ENCODE results near the gene MS4A8. TPM values are rescaled to one million over a fixed set of nuclear protein-coding genes. Genes with fewer than 3 reads are reported as not detected.

Gene MS4A8
- total RNA-seq, 1 experiment from 2014 or later, result not detected

Other genes starting within 250 kb of the MS4A8 start
- gene MS4A1, start 243.8 kb upstream of the MS4A8 start, total RNA-seq (2022), result not detected in 2 replicates
- gene MS4A12, start 206.8 kb upstream of the MS4A8 start, total RNA-seq (2022), result not detected in 2 replicates
- gene MS4A13, start 184.2 kb upstream of the MS4A8 start, total RNA-seq (2022), result not detected in 2 replicates
- gene MS4A18, start 25.1 kb downstream of the MS4A8 start, total RNA-seq (2022), result not detected in 2 replicates
- gene MS4A15, start 57.3 kb downstream of the MS4A8 start, total RNA-seq (2022), result not detected in 2 replicates
- gene MS4A10, start 85.7 kb downstream of the MS4A8 start, total RNA-seq (2022), result not detected in 2 replicates
- gene CCDC86, start 142.5 kb downstream of the MS4A8 start, total RNA-seq (2022), result 37.5 and 57.8 TPM in 2 replicates
- not detected in 2 replicates for gene PTGDR2, start 156.3 kb downstream of the MS4A8 start, total RNA-seq (2022)
- not detected in 2 replicates for gene ZP1, start 167.9 kb downstream of the MS4A8 start, total RNA-seq (2022)
- 99.0 and 115 TPM in 2 replicates for gene PRPF19, start 207.0 kb downstream of the MS4A8 start, total RNA-seq (2022)
- gene TMEM109, start 214.5 kb downstream of the MS4A8 start, total RNA-seq (2022), result 39.5 and 45.8 TPM in 2 replicates
- 20.5 and 22.5 TPM in 2 replicates for gene TMEM132A, start 224.8 kb downstream of the MS4A8 start, total RNA-seq (2022)

Data from MCF 10A (cell line).